Gastrocnemius medialis (tissue), 4 donors: Measurements from ENCODE around the gene PARS2. TPM values are rescaled to one million over a fixed set of nuclear protein-coding genes. Genes with fewer than 3 reads are reported as not detected.

Experiments
- ATAC-seq, 2 donors: fragments of 150-250 bp; one replicate each; pipeline ENCODE4 v1.9.1; 2016
- DNase-seq, 2 donors: peaks; one replicate each; pipeline ENCODE4 v3.0.0-alpha.2; 2019
- H3K27ac ChIP-seq, 4 donors: fragments of 200-600 bp; sonication (generic); 1 replicate in 1 of 4; 2 replicates in 3 of 4; pipeline ENCODE4 v1.5.1; 2016 to 2018; ENCODE audit warnings: mild to moderate bottlenecking in 2 of 4, moderate library complexity in 1 of 4
- H3K27me3 ChIP-seq, 3 donors: fragments of 200-600 bp; sonication (generic) in 2 of 3; 1 replicate in 1 of 3; 2 replicates in 2 of 3; pipeline versions ENCODE4 v1.5.1 to v1.6.0; 2016 to 2019; ENCODE audit warnings: mild to moderate bottlenecking in 1 of 3, moderate library complexity in 1 of 3
- H3K36me3 ChIP-seq, 2 donors: fragments of 200-600 bp; sonication (generic) in 1 of 2; one replicate each; pipeline ENCODE4 v1.5.1; 2017 to 2018
- H3K4me1 ChIP-seq, 2 donors: fragments of 200-600 bp; sonication (generic) in 1 of 2; one replicate each; pipeline ENCODE4 v1.5.1; 2016 to 2017; ENCODE audit warnings: mild to moderate bottlenecking in 2 of 2
- H3K4me3 ChIP-seq, 4 donors: fragments of 200-600 bp; sonication (generic) in 3 of 4; 1 replicate in 1 of 4; 2 replicates in 3 of 4; pipeline ENCODE4 v1.5.1; 2016 to 2019; ENCODE audit warnings: mild to moderate bottlenecking in 2 of 4
- H3K9me3 ChIP-seq, 3 donors: fragments of 200-600 bp; sonication (generic) in 2 of 3; 1 replicate in 1 of 3; 2 replicates in 2 of 3; pipeline ENCODE4 v1.5.1; 2016 to 2019
- CTCF ChIP-seq, 5 experiments: fragments of 450-650 bp in 3 of 5; fragments of 200-600 bp in 2 of 5; sonication (generic) in 2 of 5; IDR thresholded peaks in 4 of 5; conservative IDR thresholded peaks in 1 of 5; 1 replicate in 4 of 5; 2 replicates in 1 of 5; pipeline ENCODE4 v1.5.1; 2016 to 2019; ENCODE audit warnings: antibody characterized with exemption in 5 of 5, mild to moderate bottlenecking in 3 of 5, moderate library complexity in 3 of 5
- POLR2A ChIP-seq, 2 donors: fragments of 450-650 bp; IDR thresholded peaks; one replicate each; pipeline ENCODE4 v1.6.1; 2017; ENCODE audit warnings: antibody characterized with exemption in 2 of 2, mild to moderate bottlenecking in 2 of 2, moderate library complexity in 2 of 2
- in situ Hi-C, 4 donors: fragments of 200-750 bp; cut with MboI; loops; one replicate each; pipeline versions ENCODE4 v1.15.0 to v1.8.0; 2017; ENCODE audit warnings: low sequenced_read_pairs in 4 of 4
- intact Hi-C: fragments of 100-400 bp; cut with DNase I; formaldehyde crosslinking; loops from one replicate; pipeline ENCODE4 v1.15.1; 2023; ENCODE audit warnings: low total_unique reads
- total RNA-seq, 4 donors: library from RNA; depleted of rRNA; stranded (reverse); fragments of >200 nt; gene quantifications; one replicate each; pipeline versions ENCODE4 v1.1.0 to v1.2.3, GENCODE V29; 2016

PARS2 gene
- total RNA-seq, 4 donors from 2014 or later: 4.7 to 8.4 (median 4.9) TPM

GRCh38 chr1:54804471-54805132, 40.3 kb upstream of the PARS2 start:
- Histone ChIP-seq H3K27me3 (peaks cover 13 to 27% (median 16%) of the 10 kb centered on the region in 3 donors), H3K27ac (no peak overlapping the region), H3K4me1 (peaks cover 0 to 3% of the 10 kb centered on the region in 2 donors), H3K4me3 (no peak overlapping the region), H3K36me3 (no peaks in the 10 kb centered on the region), H3K9me3 (no peaks in the 10 kb centered on the region)
- intact Hi-C loops (no loop called here), in situ Hi-C loops (loop anchor here in 1 of 4 donors (25.0 kb wide), 1 partner anchor 692 kb away; no protein-coding TSS in a partner anchor)
- DNase-seq: no peak
- no peak for ATAC-seq
- TF ChIP-seq CTCF (IDR thresholded peaks at IDR 0.05 in 4 of 5, conservative IDR thresholded peaks at IDR 0.05 in 1 of 5): no peak
- no peak for TF ChIP-seq POLR2A (IDR thresholded peaks at IDR 0.05)

DNA sequence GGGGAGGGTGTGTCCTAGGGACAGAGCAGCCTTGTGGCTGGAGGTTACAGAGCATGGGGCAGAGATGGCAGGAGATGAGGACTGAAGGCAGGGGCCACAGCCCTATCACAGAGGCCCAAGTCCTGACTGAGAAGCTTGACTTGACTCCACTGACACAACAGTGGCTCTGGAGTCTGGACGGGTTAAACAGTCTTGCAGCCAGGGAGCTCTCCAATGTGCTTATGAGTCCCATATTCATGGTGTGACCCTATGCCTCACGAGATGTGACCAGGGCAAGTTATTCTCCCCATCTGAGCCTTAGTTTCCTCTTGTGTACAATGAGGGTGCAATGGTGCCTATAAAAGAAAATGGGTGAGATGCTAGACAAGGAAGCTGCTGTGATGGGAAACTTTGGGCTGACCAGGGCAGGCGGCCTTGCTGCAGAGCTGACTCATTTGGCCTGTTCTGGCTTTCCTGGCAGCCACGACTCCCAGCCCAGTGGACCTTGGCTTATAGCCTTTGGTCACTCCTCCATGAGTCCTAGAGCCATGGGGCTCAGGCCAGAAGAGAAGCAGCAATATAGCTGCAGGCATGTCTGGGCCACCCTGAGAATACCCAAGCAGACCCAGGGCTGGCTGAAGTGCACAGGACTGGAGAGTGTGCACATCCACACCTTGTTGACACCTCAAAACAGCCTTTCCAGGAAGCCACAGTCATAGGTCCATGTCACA, 39.6 kb upstream of the PARS2 start:
- Histone ChIP-seq H3K4me3 (no peak overlapping the region), H3K9me3 (no peaks in the 10 kb centered on the region), H3K27ac (no peak overlapping the region), H3K4me1 (peaks cover 0 to 3% of the 10 kb centered on the region in 2 donors), H3K36me3 (no peaks in the 10 kb centered on the region), H3K27me3 (peaks cover 13 to 27% (median 16%) of the 10 kb centered on the region in 3 donors)
- DNase-seq (no peak), ATAC-seq (no peak)
- in situ Hi-C loops: loop anchor here in 1 of 4 donors (25.0 kb wide), 1 partner anchor 692 kb away; no protein-coding TSS in a partner anchor
- intact Hi-C loops: no loop called here
- TF ChIP-seq CTCF (IDR thresholded peaks at IDR 0.05 in 4 of 5, conservative IDR thresholded peaks at IDR 0.05 in 1 of 5): no peak
- no peak for TF ChIP-seq POLR2A (IDR thresholded peaks at IDR 0.05)

- ATAC-seq: peak in 1 of 2 donors; percentile 53
- no peak for DNase-seq
- no peaks in the 10 kb centered on the region for H3K9me3 ChIP-seq
- peak within 1 kb of the TSS; percentile 15 to 41 (median 30) for H3K4me3 ChIP-seq
- H3K27me3 ChIP-seq: peaks cover 13 to 27% (median 16%) of the 10 kb centered on the region in 3 donors
- H3K36me3 ChIP-seq: no peaks in the 10 kb centered on the region
- in situ Hi-C loops: loop anchor here in 1 of 4 donors (25.0 kb wide), 1 partner anchor 689 kb away; no protein-coding TSS in a partner anchor
- intact Hi-C loops: no loop called here
- H3K4me1 ChIP-seq: peaks cover 0 to 3% of the 10 kb centered on the region in 2 donors
- H3K27ac ChIP-seq: no peak within 1 kb of the TSS
- TF ChIP-seq CTCF (IDR thresholded peaks at IDR 0.05 in 4 of 5, conservative IDR thresholded peaks at IDR 0.05 in 1 of 5): no peak
- no peak for TF ChIP-seq POLR2A (IDR thresholded peaks at IDR 0.05)
These were observed 36.8 kb upstream of the PARS2 start, which contains the start of gene TTC22 for GRCh38 chr1:54800899-54801759. Gene TTC22, minus strand, starts transcription at chr1:54801323. Its CDS starts 160 bp downstream, at chr1:54801163.

DNA sequence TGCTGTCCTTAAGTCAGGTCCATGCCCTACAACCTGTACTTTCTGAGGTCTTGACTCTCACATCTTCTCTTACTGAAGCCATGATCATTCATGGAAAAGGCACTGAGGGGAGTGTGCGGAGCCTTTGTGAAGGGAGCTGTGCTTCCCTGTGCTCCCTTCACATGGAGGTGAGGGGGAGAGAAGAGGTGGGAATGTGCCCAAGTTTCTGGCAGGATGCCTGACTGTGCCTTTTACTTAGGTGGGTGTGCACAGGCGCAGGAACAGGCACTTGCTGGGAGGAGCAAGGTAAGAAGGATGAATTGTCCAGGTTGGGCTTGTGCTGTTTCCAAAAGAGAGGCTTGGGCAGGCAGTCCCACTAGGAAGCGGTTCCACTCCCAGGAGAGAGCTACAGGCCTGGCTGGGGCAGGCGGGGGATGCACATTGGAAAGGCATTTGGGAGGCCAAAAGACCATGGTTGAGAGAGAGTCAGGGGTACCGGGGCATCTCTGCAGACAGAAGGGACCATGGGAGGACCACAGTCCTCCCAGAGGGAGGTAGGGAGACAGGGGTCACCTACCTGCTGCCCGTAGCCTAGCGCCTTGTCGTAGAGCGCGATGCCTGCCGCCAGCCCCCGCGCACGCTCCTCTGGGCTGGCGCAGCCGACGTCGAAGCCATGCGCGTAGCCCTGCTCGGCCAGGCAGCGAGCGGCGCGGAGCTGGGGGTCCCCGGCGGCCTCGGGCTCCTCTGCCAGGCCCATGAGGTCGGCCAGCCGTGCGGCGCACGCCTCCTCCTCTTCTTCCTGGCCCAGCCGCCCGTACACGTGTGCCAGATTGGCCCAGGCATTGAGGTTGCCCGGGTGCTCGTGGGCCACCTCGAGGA, 35.9 kb upstream of the PARS2 start:
- Histone ChIP-seq H3K9me3 (no peaks in the 10 kb centered on the region), H3K27ac (no peak overlapping the region), H3K4me3 (peak overlapping the region; percentile 15 to 41 (median 30)), H3K4me1 (peaks cover 0 to 3% of the 10 kb centered on the region in 2 donors), H3K36me3 (no peaks in the 10 kb centered on the region), H3K27me3 (peaks cover 13 to 27% (median 16%) of the 10 kb centered on the region in 3 donors)
- in situ Hi-C loops (loop anchor here in 1 of 4 donors (25.0 kb wide), 1 partner anchor 688 kb away; no protein-coding TSS in a partner anchor), intact Hi-C loops (no loop called here)
- TF ChIP-seq CTCF (IDR thresholded peaks at IDR 0.05 in 4 of 5, conservative IDR thresholded peaks at IDR 0.05 in 1 of 5) (no peak), POLR2A (IDR thresholded peaks at IDR 0.05) (no peak)
- no peak for DNase-seq
- ATAC-seq: no peak
